ENCODE data around the gene OR4C6. TPM values are rescaled to one million over a fixed set of nuclear protein-coding genes. Genes with fewer than 3 reads are reported as not detected.

The OR4C6 gene
- total and polyA plus RNA-seq, 2 experiments from 2014 or later: not detected

DNA sequence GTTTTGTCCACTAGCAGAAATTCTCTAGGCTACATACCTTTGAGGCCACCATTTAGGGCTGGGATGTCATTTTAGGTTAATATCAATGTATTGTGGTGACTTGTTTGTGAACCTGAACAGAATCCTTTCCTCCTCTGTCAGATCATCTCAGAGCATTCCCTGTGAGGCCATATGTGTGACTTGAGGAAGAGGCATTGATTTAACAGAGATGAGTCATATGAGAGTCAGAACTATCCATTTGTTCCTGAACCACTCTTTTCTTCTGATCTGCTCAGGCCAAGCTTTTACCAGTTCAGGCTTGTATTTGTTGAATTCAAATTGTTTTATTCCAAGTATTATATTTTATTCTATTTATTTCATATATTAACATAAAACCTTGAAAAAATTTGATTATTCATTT, 6.9 kb upstream of the OR4C6 start:
- Histone ChIP-seq H3K36me3 (ENCODE audit: insufficient read depth) (0 out of 2 replicates have a peak, but pooled peaks cover 3% of the 10 kb centered on the region), H4K20me1 (replicated peaks; ENCODE audit: insufficient read depth) (no peaks in the 10 kb centered on the region), H3K9me2 (ENCODE audit: insufficient read depth) (no peaks in the 10 kb centered on the region), H3K27ac (ENCODE audit: low read depth) (no peak overlapping the region), H3K79me2 (replicated peaks; ENCODE audit: insufficient read depth) (no peaks in the 10 kb centered on the region), H2AFZ (no peak overlapping the region), H3K4me2 (no peak overlapping the region), H3F3A (replicated peaks; ENCODE audit: low read depth) (no peaks in the 10 kb centered on the region), H3K4me1 (ENCODE audit: insufficient read depth) (no peaks in the 10 kb centered on the region), H3K4me3 (no peak overlapping the region; the same call in 1 of the 2 replicates), H3K27me3 (ENCODE audit: insufficient read depth) (no peaks in the 10 kb centered on the region)
- DNase-seq (ENCODE audit: low spot score): no peak
- TF ChIP-seq ZNF331 (CRISPR knock-in tag; IDR thresholded peaks at IDR 0.05; ENCODE audit: low read depth): no peak
- TF ChIP-seq EZH2 (IDR thresholded peaks at IDR 0.05; ENCODE audit: low read depth, unreplicated experiment): no peak
- TF ChIP-seq ZNF114 (CRISPR knock-in tag; IDR thresholded peaks at IDR 0.05): no peak
- TF ChIP-seq CREB1 (CRISPR knock-in tag; IDR thresholded peaks at IDR 0.05; ENCODE audit: low read depth): no peak
- no peak for TF ChIP-seq NANOG (IDR thresholded peaks at IDR 0.05; ENCODE audit: borderline replicate concordance)
- no peak for TF ChIP-seq JUNB (IDR thresholded peaks at IDR 0.05; ENCODE audit: unreplicated experiment)
- no peak for TF ChIP-seq EZH2phosphoT487 (IDR thresholded peaks at IDR 0.05; ENCODE audit: unreplicated experiment)
- TF ChIP-seq, protein P1, sequence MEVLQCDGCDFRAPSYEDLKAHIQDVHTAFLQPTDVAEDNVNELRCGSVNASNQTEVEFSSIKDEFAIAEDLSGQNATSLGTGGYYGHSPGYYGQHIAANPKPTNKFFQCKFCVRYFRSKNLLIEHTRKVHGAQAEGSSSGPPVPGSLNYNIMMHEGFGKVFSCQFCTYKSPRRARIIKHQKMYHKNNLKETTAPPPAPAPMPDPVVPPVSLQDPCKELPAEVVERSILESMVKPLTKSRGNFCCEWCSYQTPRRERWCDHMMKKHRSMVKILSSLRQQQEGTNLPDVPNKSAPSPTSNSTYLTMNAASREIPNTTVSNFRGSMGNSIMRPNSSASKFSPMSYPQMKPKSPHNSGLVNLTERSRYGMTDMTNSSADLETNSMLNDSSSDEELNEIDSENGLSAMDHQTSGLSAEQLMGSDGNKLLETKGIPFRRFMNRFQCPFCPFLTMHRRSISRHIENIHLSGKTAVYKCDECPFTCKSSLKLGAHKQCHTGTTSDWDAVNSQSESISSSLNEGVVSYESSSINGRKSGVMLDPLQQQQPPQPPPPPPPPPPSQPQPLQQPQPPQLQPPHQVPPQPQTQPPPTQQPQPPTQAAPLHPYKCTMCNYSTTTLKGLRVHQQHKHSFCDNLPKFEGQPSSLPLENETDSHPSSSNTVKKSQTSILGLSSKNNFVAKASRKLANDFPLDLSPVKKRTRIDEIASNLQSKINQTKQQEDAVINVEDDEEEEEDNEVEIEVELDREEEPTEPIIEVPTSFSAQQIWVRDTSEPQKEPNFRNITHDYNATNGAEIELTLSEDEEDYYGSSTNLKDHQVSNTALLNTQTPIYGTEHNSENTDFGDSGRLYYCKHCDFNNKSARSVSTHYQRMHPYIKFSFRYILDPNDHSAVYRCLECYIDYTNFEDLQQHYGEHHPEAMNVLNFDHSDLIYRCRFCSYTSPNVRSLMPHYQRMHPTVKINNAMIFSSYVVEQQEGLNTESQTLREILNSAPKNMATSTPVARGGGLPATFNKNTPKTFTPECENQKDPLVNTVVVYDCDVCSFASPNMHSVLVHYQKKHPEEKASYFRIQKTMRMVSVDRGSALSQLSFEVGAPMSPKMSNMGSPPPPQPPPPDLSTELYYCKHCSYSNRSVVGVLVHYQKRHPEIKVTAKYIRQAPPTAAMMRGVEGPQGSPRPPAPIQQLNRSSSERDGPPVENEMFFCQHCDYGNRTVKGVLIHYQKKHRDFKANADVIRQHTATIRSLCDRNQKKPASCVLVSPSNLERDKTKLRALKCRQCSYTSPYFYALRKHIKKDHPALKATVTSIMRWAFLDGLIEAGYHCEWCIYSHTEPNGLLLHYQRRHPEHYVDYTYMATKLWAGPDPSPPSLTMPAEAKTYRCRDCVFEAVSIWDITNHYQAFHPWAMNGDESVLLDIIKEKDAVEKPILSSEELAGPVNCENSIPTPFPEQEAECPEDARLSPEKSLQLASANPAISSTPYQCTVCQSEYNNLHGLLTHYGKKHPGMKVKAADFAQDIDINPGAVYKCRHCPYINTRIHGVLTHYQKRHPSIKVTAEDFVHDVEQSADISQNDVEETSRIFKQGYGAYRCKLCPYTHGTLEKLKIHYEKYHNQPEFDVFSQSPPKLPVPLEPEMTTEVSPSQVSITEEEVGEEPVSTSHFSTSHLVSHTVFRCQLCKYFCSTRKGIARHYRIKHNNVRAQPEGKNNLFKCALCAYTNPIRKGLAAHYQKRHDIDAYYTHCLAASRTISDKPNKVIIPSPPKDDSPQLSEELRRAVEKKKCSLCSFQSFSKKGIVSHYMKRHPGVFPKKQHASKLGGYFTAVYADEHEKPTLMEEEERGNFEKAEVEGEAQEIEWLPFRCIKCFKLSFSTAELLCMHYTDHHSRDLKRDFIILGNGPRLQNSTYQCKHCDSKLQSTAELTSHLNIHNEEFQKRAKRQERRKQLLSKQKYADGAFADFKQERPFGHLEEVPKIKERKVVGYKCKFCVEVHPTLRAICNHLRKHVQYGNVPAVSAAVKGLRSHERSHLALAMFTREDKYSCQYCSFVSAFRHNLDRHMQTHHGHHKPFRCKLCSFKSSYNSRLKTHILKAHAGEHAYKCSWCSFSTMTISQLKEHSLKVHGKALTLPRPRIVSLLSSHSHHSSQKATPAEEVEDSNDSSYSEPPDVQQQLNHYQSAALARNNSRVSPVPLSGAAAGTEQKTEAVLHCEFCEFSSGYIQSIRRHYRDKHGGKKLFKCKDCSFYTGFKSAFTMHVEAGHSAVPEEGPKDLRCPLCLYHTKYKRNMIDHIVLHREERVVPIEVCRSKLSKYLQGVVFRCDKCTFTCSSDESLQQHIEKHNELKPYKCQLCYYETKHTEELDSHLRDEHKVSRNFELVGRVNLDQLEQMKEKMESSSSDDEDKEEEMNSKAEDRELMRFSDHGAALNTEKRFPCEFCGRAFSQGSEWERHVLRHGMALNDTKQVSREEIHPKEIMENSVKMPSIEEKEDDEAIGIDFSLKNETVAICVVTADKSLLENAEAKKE (CRISPR knock-in tag; IDR thresholded peaks at IDR 0.05): no peak
- no peak for TF ChIP-seq CTCF (conservative IDR thresholded peaks at IDR 0.05; ENCODE audit: low read depth in 2 of 2)
- no peak for TF ChIP-seq POLR2AphosphoS5 (IDR thresholded peaks at IDR 0.05; ENCODE audit: low read depth)
- TF ChIP-seq STAT1 (IDR thresholded peaks at IDR 0.05; ENCODE audit: unreplicated experiment): no peak
- no peak overlapping the region for H3K27ac Mint-ChIP-seq
- ATAC-seq: no peak
- H3K4me1 Mint-ChIP-seq: no peaks in the 10 kb centered on the region
- H3K36me3 Mint-ChIP-seq (ENCODE audit: low read depth): peaks cover 25% of the 10 kb centered on the region
- H3K4me3 Mint-ChIP-seq: no peak overlapping the region
- no peaks in the 10 kb centered on the region for H3K27me3 Mint-ChIP-seq (ENCODE audit: insufficient read depth, low read depth, poor library complexity)
- peaks cover 90% of the 10 kb centered on the region for H3K9me3 Mint-ChIP-seq
